Loucy (cell line): ENCODE results near the gene NLRC5.

Experiments
- H2AFZ ChIP-seq: fragments of 200-600 bp; sonication (generic); 2 replicates; pipeline ENCODE4 v1.6.0; 2016; ENCODE audit warnings: antibody characterized with exemption, mild to moderate bottlenecking, low read length, moderate library complexity
- H3F3A ChIP-seq: fragments of 200-600 bp; 2 replicates; pipeline ENCODE4 v1.6.0; 2016; ENCODE audit warnings: antibody characterized with exemption, low read depth, mild to moderate bottlenecking
- H3K27me3 ChIP-seq: fragments of 200-600 bp; sonication (generic); 2 replicates; pipeline ENCODE4 v1.6.1; 2014; ENCODE audit warnings: low read length, mild to moderate bottlenecking; ENCODE audit not compliant: insufficient read depth, poor library complexity, severe bottlenecking
- H3K36me3 ChIP-seq: fragments of 200-600 bp; sonication (generic); 2 replicates; pipeline ENCODE4 v1.6.1; 2016; ENCODE audit warnings: low read length; ENCODE audit not compliant: insufficient read depth
- H3K4me1 ChIP-seq: fragments of 200-600 bp; sonication (generic); 2 replicates; pipeline ENCODE4 v1.5.1; 2014; ENCODE audit warnings: low read length, mild to moderate bottlenecking; ENCODE audit not compliant: insufficient read depth, poor library complexity, severe bottlenecking
- H3K4me2 ChIP-seq: fragments of 200-600 bp; sonication (generic); 2 replicates; pipeline ENCODE4 v1.6.0; 2014; ENCODE audit warnings: antibody characterized with exemption, low read length, low read depth, mild to moderate bottlenecking; ENCODE audit not compliant: poor library complexity, severe bottlenecking
- H3K4me3 ChIP-seq: fragments of 200-600 bp; sonication (generic); 2 replicates; pipeline ENCODE4 v1.5.1; 2014; ENCODE audit warnings: low read length, mild to moderate bottlenecking, mixed read lengths; ENCODE audit not compliant: poor library complexity, severe bottlenecking
- H3K79me2 ChIP-seq: fragments of 200-600 bp; sonication (generic); 2 replicates; pipeline ENCODE4 v1.6.1; 2014; ENCODE audit warnings: low read length; ENCODE audit not compliant: insufficient read depth
- H3K9ac ChIP-seq: fragments of 200-600 bp; sonication (generic); 2 replicates; pipeline ENCODE4 v1.6.0; 2014; ENCODE audit warnings: mild to moderate bottlenecking, low read depth, low read length, moderate library complexity; ENCODE audit not compliant: poor library complexity, severe bottlenecking
- H3K9me2 ChIP-seq: fragments of 200-600 bp; sonication (generic); replicated peaks from 2 replicates; pipeline ENCODE4 v1.6.1; 2016; ENCODE audit warnings: low read depth, low read length, mixed read lengths
- H3K9me3 ChIP-seq: fragments of 200-600 bp; sonication (generic); 2 replicates; pipeline ENCODE4 v1.6.1; 2014; ENCODE audit warnings: mild to moderate bottlenecking, antibody characterized with exemption, low read length, low read depth; ENCODE audit not compliant: insufficient read depth
- H4K20me1 ChIP-seq: fragments of 200-600 bp; sonication (generic); 2 replicates; pipeline ENCODE4 v1.6.0; 2014; ENCODE audit warnings: antibody characterized with exemption, low read length, mild to moderate bottlenecking; ENCODE audit not compliant: insufficient read depth, poor library complexity, severe bottlenecking
- EZH2phosphoT487 ChIP-seq: fragments of 200-600 bp; IDR thresholded peaks from 2 replicates; pipeline ENCODE4 v1.6.1; 2018; ENCODE audit warnings: antibody characterized with exemption, mild to moderate bottlenecking, moderate library complexity, borderline replicate concordance
- TF ChIP-seq, protein P1 (sequence below): fragments of 200-600 bp; sonication (generic); conservative IDR thresholded peaks from 2 replicates; pipeline ENCODE4 v1.5.1; 2014; ENCODE audit warnings: mild to moderate bottlenecking, antibody characterized with exemption, low read length

The NLRC5 gene

DNA sequence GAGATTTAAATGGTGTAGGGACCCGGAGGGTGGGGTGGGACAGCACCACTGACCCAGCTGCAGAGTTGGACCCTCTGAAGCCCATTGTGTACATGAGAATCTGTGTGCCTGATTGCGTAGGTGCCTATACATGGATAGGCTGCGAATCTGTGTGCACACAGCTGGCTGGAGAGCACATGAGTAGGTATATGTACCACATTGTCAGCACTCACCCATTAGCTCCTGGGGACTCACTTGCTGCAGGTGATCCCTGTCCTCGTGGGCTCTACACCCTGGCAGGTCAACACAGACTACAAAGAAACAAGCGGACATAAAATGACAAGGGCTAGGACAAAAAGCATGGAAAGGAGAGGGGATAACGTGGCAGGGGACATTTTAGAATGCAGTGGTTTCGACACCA, 38.9 kb upstream of the NLRC5 start:
- H3K36me3 ChIP-seq, result no peaks in the 10 kb centered on the region
- H3K9me2 ChIP-seq, result no peaks in the 10 kb centered on the region
- H3F3A ChIP-seq, result no peaks in the 10 kb centered on the region
- H3K4me3 ChIP-seq, result no peak overlapping the region
- no peaks in the 10 kb centered on the region for H3K27me3 ChIP-seq
- H3K79me2 ChIP-seq, result no peaks in the 10 kb centered on the region
- H3K4me1 ChIP-seq, result no peaks in the 10 kb centered on the region
- H3K9ac ChIP-seq, result no peak overlapping the region
- no peak overlapping the region for H3K4me2 ChIP-seq
- H2AFZ ChIP-seq, result no peak overlapping the region
- no peaks in the 10 kb centered on the region for H3K9me3 ChIP-seq
- TF ChIP-seq, protein P1, sequence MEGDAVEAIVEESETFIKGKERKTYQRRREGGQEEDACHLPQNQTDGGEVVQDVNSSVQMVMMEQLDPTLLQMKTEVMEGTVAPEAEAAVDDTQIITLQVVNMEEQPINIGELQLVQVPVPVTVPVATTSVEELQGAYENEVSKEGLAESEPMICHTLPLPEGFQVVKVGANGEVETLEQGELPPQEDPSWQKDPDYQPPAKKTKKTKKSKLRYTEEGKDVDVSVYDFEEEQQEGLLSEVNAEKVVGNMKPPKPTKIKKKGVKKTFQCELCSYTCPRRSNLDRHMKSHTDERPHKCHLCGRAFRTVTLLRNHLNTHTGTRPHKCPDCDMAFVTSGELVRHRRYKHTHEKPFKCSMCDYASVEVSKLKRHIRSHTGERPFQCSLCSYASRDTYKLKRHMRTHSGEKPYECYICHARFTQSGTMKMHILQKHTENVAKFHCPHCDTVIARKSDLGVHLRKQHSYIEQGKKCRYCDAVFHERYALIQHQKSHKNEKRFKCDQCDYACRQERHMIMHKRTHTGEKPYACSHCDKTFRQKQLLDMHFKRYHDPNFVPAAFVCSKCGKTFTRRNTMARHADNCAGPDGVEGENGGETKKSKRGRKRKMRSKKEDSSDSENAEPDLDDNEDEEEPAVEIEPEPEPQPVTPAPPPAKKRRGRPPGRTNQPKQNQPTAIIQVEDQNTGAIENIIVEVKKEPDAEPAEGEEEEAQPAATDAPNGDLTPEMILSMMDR, result no peak
- TF ChIP-seq EZH2phosphoT487, result no peak
- no peaks in the 10 kb centered on the region for H4K20me1 ChIP-seq

DNA sequence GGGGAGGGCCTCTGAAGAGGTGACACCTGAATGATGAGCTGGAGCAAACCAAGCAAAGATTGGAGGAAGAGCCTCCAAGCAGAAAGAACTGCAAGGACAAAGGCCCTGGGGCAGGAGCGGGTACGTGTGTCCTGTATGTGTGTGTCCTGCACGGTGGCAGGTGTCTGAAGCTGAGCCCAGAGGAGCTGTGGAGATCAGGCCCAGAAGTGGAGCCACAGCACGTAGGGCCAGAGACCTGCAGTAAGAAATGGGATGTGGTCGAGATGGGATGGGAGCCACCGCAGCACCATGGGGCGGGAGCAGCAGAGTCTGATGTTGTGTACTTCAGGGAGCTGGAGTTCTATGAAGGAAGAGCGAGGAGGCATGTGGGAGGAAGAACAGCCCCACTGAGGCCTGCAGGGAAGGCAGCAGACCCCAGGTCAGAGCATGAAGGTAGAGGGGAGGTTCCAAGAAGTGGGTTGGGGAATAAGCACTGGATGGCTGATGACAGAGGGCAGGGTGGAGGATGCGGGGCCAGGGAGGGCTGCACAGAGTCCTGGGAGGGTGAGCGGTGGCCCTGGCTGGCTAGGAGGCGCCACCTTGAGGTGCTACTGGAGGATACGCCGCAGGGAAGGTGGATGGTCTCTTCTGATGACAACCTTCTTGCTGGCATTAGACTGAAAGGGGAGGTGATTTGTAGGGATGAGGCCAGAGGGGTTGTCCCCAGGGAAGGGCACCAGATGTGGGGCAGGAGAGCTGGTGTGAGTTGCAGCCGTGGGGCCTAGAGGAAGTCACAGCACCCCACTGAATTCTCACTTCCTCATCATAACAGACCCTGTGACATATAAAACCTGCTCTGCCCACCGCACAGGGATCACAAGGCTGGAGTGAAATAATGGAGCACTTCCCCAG, 38.2 kb upstream of the NLRC5 start:
- Histone ChIP-seq H3K4me3 (no peak overlapping the region), H3K4me2 (no peak overlapping the region), H2AFZ (no peak overlapping the region)

GRCh38 chr16:56953006-56953405, 36.4 kb upstream of the NLRC5 start:
- no peaks in the 10 kb centered on the region for H3K36me3 ChIP-seq
- no peak overlapping the region for H3K4me2 ChIP-seq
- H4K20me1 ChIP-seq, result no peaks in the 10 kb centered on the region
- TF ChIP-seq EZH2phosphoT487, result no peak
- TF ChIP-seq, protein P1, result no peak
- H3K9me3 ChIP-seq, result no peaks in the 10 kb centered on the region
- no peak overlapping the region for H3K9ac ChIP-seq
- H3F3A ChIP-seq, result no peaks in the 10 kb centered on the region
- H3K4me1 ChIP-seq, result no peaks in the 10 kb centered on the region
- H2AFZ ChIP-seq, result no peak overlapping the region
- no peaks in the 10 kb centered on the region for H3K9me2 ChIP-seq
- H3K79me2 ChIP-seq, result no peaks in the 10 kb centered on the region
- H3K27me3 ChIP-seq, result no peaks in the 10 kb centered on the region
- no peak overlapping the region for H3K4me3 ChIP-seq

More for the DNA sequence above, 38.2 kb upstream of the NLRC5 start:
- H3K9me3 ChIP-seq, result no peaks in the 10 kb centered on the region
- H3K9ac ChIP-seq, result no peak overlapping the region
- H3K36me3 ChIP-seq, result no peaks in the 10 kb centered on the region
- no peaks in the 10 kb centered on the region for H3K79me2 ChIP-seq
- no peaks in the 10 kb centered on the region for H3K4me1 ChIP-seq
- TF ChIP-seq, protein P1, result peak; percentile 87
- TF ChIP-seq EZH2phosphoT487, result no peak
- no peaks in the 10 kb centered on the region for H3K9me2 ChIP-seq
- no peaks in the 10 kb centered on the region for H3K27me3 ChIP-seq
- no peaks in the 10 kb centered on the region for H3F3A ChIP-seq
- no peaks in the 10 kb centered on the region for H4K20me1 ChIP-seq
